ENCODE data around the gene SOX6. TPM values are rescaled to one million over a fixed set of nuclear protein-coding genes. Genes with fewer than 3 reads are reported as not detected.
A peak's percentile ranks its signal among the peaks of the same experiment; 100 is the strongest.

Gene SOX6
- total and polyA plus RNA-seq, 2 of the 13 experiments (the other 11 are each of a cell fraction or from before 2014, with no cell fraction given) = 2.6 to 11.2 TPM

- TF ChIP-seq NCOA2 (CRISPR knock-in tag; IDR thresholded peaks at IDR 0.05) = peak; percentile 83
- TF ChIP-seq NR2F2 (IDR thresholded peaks at IDR 0.05; ENCODE audit: borderline replicate concordance, low read depth) = peak; percentile 58; the same call in 1 of the 2 replicates
- peak; percentile 52; the same call in 1 of the 2 replicates for TF ChIP-seq POLR2G (IDR thresholded peaks at IDR 0.05; ENCODE audit: low read depth, low read length)
- TF ChIP-seq ELK4 (CRISPR knock-in tag; IDR thresholded peaks at IDR 0.05; ENCODE audit: borderline replicate concordance) = no peak
- no peak for TF ChIP-seq KIAA2018 (CRISPR knock-in tag; IDR thresholded peaks at IDR 0.05; ENCODE audit: borderline replicate concordance)
- no peak for TF ChIP-seq ZNF280D (CRISPR knock-in tag; IDR thresholded peaks at IDR 0.05)
- no peak for TF ChIP-seq TIGD3 (CRISPR knock-in tag; IDR thresholded peaks at IDR 0.05; ENCODE audit: borderline replicate concordance)
- no peak for TF ChIP-seq TRIM24 (CRISPR knock-in tag; IDR thresholded peaks at IDR 0.05)
- TF ChIP-seq RERE (CRISPR knock-in tag; IDR thresholded peaks at IDR 0.05; ENCODE audit: low read depth) = no peak
Measured at GRCh38 chr11:16184588-16184987, 171.8 kb downstream of the SOX6 start (continued).
